ENCODE results near the gene NECAP2. TPM values are rescaled to one million over a fixed set of nuclear protein-coding genes. Genes with fewer than 3 reads are reported as not detected.
"Not testable (repeated sequence)": the region's sequence is repeated elsewhere in the genome, so short reads cannot be mapped to it uniquely, and the experiment has no call there.

The NECAP2 gene
- total RNA-seq, 1 donor from 2014 or later: 145 TPM

DNA sequence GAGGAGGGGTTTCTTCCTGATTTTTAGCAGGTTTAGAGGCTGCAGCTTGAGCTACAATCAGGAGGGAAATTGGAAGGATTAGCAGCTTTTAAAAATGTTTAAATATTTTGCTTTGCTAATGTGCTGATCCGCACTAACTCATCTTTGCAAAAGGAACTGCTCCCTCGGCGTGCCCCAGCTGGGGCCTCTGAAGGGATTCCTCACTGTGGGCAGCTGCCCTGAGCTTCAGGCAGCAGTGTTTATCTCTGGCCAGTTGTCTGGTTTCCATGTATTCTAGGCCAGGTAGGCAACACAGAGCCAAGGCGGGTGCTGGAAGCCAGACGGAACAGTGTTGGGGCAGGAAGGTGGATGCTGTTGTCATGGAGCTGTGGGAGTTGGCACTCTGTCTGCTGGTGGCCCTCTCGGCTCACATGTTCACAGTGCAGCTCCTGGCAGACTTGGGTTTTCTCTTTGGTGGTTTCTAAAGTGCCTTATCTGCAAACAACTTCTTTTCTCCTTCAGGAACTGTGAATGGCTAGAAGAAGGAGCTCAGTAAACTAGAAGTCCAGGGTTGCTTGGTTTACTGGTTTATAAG is 18.9 kb downstream of the NECAP2 start:
- no peak for DNase-seq (ENCODE audit: low read depth in 2 of 2)

DNA sequence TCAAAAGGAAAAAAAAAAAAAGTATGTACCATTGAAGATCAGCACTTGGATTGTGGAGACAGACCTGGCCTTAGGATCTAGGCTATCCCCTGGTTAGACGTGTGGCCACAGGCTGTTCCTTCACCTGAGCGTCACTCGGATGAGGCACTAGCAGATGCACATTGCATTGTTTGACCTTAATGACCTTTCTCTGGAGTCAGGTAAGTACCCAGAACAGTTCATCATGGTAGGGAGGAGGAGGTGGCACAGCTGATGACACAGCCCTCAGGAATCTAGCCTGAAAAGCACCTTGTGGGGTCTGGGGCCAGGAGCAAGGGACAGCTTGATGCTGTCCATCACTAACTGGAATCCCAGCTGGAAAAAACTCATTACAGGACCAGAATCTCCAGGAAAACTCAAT is 21.2 kb downstream of the NECAP2 start:
- no peak for DNase-seq (ENCODE audit: low read depth in 2 of 2)

DNA sequence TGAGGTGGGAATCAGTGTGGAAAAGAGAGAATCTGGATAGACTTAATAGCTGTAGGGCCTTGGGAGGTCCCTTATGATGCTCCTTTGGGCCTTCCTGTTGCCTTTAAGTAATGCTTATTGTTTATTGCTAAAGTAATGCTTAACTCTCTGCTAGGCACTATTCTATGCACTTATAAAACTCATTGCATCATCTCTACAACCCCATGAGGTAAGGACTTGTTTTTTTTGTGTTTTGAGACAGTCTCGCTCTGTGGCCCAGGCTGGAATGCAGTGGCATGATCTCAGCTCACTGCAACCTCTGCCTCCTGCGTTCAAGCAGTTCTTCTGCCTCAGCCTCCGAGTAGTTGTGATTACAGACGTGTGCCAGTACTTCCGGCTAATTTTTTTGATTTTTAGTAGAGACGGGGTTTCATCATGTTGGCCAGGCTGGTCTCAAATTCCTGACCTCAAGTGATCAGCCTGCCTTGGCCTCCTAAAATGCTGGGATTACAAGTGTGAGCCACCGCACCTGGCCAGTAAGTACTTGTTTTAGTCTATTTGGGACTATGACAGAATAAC is 22.3 kb downstream of the NECAP2 start:
- DNase-seq (ENCODE audit: low read depth in 2 of 2): no peak

DNA sequence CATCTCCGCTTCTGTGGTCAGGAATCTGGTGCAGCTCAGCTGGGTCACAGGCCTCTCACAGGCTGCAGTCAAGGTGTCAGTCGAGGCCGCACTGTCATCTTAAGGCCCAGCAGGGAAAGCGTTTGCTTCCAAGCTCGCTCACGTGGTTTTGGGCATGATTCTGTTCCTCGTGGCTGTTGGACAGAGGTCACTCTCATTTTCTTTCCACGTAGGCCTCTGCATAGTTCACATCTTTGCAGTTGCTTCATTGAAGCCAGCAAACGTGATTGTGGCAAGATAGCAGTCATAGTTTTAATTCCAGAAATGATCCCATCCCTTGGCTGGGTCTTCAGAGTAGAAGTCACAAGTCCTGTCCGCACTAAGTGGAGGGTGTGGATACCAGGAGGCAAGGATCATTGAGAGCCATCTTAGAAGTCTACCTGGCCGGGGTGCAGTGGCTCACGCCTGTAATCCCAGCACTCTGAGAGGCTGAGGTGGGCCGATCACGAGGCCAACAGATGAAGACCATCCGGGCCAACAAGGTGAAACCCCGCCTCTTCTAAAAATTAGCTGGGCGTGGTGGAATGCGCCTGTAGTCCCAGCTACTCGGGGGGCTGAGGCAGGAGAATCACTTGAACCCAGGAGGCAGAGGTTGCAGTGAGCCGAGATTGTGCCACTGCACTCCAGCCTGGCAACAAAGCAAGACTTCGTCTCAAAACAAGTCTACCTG is 24.5 kb downstream of the NECAP2 start:
- no peak for DNase-seq (ENCODE audit: low read depth in 2 of 2)

DNA sequence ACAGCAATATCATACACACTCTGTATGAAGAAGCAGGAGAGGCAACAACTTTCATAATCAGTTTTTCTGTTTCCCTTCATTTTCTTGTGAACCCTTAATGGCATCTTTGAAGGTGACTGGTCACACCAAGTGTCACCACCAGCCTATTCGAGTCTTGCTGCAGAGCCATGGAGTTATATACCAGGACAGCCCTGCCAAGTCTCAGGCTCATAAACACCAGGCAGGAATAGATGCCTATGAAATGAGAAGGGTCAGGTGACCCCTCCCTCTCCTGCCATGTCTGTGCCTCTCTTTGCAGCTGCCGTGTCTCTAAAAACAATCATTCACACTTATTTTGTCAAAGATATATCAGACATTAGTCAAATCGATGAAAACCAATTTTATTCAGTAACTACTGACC is 28.0 kb downstream of the NECAP2 start:
- no peak for DNase-seq (ENCODE audit: low read depth in 2 of 2)

DNA sequence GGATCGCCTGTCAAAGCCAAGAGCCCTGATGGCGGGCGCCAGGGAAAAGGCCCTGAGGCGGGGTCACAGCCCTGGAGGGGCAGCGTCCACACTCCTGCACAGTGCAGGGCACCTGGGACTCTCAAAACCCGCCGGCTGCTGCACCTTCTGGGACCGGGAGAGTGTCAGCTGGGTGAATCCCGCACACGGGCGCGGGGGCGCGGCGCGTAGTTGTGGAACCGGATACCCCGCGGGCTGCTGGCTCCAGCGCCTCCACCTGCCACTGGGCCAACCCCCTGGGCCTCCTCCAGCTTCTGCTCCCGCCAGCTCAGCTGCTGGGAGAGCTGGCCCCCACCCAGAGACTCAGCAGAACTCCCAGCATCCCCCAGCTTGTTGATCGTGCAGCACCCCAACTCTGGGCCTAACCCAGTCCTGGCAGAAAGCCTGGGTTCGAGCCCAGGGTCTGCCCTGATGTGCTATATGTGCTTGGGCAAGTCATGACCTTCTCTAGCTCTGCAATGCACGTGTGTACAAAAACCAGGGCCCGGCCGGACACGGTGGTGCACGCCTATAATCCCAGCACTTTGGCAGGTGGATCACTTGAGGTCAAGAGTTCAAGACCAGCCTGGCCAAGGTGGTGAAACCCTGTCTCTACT is 33.8 kb downstream of the NECAP2 start:
- no peak for DNase-seq (ENCODE audit: low read depth in 2 of 2)

DNA sequence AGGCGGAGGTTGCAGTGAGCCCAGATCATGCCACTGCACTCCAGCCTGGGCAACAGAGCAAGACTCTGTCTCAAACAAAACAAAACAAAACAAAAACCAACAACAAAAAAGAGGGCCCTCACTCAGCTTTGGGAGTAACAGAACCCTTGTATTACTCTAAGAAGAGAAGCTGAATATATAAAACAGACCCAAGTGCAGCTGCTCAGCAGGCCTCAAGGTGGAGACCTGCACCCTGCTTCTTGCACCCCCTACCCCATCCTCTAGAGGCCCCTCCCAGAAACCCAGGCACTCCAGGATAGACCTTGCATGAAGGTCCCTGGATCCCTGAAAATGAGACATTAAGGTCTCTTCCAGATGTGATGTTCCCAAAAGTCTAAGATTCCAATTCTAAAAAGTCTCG is 34.4 kb downstream of the NECAP2 start:
- peak in 1 of 2 donors; percentile 16 for DNase-seq (ENCODE audit: low read depth in 2 of 2)

DNA sequence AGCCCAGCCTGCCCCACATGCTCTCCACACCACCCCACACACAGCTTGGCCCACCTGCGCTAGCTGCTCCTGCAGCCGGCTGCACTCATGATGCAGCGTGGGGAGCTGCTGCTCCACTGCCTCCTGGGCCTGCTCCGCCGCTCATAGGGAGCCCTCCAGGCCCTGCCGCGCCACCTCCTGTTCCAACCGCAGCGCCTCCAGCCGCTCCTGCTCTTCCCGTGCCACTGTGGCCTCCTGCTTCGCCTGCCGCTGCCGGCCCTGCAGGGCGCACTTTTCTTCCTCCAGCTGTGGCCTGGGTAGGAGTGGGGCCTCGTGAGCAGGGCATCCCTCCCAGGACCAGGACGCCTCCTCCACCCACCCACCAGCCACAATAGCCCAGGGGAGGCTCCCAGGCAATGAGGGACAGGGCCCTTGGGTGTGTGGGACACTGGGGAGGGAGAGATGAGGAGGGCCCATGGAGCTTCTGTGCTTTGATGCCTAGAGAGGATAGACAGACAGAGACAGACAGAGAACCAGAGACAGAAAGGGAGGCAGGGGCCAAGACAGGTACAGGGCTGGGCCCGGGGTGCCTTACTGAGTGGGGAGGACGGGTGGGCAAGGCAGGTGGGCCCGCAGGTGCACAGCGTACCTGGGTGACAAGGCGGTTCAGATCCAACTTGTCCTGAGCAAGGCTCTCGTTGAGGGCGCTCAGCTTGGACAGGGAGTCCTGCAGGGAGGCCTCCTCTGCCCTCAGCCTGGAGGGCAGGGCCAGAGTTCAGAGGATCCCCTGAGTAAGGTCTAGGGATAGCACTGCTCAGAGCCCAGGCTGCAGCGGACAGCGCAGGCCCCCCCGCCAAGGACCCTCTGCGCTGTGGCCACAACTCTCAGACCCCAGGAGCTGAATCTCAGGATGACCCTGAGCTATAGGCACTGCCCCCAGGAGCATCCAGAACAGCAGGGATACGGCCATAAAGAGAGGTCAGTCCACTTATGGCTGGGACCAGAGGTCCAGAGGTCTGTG is 35.5 kb downstream of the NECAP2 start:
- DNase-seq (ENCODE audit: low read depth in 2 of 2): not testable (repeated sequence)

DNA sequence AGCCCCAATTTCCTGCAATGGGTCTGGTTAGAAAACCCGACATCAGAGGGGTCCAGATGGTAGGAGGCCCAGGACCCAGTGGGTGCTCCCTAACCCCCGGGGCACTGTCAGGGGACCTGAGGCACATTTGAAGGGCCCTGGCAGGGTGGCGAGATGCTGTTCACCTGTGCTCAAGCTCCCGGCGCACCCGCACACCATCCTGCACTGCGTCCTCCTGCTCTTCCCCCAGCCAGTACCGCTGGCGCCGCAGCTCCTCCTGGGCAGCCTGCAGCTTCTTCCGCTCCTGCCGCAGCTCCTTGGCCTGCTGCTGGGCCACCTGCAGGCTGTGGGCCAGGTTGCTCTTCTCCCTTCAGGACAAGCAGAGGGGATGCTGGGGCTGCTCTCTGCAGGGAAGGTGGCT is 37.6 kb downstream of the NECAP2 start:
- DNase-seq (ENCODE audit: low read depth in 2 of 2): no peak

DNA sequence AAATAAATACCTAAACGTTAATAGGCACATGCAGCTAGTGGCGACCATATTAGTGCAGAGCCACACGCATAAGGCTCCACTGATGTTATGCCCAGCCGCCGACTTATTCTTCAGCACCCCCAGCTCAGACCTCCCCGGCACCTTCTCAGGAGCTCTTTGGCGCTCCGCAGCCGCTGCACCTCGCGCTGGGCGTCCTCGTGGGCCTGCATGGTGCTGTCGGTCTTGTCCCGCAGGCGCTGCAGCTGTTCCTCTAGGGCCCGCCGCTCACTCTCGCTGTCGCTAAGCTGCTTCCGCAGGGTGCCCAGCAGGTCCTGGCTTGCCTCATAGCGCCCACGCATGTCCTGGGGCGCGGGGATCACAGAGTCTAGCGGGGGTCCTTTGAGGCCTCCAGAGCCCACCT is 42.6 kb downstream of the NECAP2 start:
- not testable (repeated sequence) for DNase-seq (ENCODE audit: low read depth in 2 of 2)

DNA sequence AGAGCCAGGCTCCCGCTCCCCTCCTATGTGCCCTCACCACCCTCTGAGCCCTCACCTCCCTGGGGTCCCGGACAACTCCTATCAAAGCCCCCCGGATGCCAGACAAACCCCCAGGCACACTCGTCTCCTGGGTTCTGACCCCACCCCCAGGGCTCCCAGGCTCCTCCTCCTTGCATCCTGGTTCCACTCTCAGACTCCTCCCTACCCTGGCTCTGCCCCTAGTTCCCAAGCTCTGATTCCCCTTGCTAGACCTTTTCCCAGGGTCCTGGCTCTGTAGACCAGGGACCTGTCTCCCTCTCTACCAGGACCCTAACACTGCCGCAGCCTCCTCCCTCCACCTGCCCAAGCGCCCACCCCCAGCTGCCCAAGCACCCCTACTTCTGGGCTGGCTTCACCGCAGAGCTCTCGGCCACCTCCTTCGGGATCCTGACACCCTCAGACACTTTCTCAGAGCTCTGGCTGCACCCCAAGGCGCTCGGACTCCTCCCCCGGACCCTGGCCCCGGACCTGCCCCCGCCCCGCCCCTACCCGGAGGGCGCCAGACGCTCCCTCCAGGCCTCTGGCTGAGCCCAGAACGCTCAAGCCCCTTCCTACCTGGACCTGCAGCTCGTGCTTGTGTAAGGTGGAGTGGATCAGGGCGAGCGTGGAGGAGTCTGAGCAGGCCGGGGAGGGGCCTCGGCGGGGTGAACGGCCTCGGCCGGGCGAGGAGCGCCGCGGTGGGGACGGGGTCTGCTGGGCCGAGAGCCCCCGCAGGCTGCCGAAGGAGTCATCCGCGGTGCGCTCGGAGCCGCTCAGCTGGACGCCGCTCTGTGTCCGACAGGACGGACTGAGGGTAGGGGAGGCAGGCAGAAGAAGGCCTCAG is 43.3 kb downstream of the NECAP2 start:
- not testable (repeated sequence) for DNase-seq (ENCODE audit: low read depth in 2 of 2)

DNA sequence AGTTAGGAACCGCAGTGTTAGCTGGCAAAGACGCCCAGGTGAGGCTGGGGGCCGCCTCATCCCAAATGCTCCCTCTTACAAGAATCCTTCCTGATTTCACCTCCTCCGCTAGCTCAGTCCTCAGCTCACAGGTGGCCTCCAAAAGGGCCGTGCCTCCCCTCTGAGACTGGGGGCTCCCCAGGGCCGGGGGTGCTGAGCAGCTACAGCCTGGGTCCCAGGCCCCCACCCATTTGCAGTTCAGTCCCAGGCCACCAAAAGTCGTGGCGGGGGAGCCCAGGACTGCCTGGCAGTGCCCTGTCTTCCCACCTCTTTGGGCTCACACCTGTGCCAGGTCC is 43.9 kb downstream of the NECAP2 start:
- DNase-seq (ENCODE audit: low read depth in 2 of 2): no peak

DNA sequence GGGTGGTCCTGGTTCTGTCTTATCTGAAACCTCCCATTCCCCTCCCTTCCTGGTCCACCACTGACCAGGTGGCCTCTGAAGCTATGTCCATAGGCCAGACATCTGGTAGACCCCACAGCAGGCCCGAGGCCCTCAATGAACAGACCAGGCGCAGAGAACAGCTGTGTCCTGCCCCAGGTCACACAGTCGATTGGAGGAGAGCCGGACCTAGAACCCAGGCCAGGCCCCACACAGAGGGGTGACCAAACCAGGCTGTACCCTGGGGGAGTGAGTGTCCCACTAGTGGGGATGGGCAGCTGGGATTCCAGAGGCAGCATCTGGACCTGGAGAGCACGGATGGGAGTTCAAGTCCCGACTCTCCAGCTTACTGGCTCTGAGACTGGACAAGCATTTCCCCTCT is 44.4 kb downstream of the NECAP2 start:
- DNase-seq (ENCODE audit: low read depth in 2 of 2): no peak

DNA sequence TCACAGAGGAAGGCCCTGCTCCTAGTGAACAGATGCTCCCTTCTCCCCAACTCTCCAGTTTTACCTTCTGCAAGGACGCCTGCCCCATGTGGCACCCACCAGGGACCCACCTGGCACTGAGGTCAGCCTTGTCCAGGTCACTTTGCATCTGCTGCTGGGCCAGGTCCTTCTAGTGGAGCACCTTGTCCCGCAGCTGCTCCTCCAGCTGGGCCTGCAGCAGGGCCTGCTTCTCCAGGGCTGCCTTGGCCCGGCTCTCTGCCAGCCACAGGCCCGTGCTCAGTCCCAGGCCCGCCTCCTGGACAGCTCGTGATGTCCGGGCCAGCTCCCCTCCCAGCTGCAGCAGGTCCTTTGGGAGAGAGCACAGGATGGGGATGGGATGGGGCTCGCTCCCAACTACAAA is 45.8 kb downstream of the NECAP2 start:
- not testable (repeated sequence) for DNase-seq (ENCODE audit: low read depth in 2 of 2)

DNA sequence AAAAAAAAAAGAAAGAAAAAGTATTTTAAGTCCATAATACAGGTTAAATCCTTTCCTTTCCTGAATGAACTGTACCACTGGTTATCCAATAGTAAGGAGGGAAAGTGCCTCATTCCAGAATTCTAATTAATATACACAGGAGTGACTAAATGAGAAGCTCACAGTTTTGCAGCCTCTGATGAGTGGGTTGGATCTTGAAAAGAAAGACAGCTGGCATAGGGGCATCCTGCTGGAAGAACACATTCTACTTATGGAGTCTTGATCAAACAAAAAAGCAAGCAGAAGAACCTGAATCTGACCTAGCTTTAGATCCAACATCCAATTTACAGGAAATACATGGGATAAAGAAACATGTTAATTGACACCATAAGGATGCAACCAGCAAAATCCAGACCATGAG is 46.5 kb downstream of the NECAP2 start:
- not testable (repeated sequence) for DNase-seq (ENCODE audit: low read depth in 2 of 2)

DNA sequence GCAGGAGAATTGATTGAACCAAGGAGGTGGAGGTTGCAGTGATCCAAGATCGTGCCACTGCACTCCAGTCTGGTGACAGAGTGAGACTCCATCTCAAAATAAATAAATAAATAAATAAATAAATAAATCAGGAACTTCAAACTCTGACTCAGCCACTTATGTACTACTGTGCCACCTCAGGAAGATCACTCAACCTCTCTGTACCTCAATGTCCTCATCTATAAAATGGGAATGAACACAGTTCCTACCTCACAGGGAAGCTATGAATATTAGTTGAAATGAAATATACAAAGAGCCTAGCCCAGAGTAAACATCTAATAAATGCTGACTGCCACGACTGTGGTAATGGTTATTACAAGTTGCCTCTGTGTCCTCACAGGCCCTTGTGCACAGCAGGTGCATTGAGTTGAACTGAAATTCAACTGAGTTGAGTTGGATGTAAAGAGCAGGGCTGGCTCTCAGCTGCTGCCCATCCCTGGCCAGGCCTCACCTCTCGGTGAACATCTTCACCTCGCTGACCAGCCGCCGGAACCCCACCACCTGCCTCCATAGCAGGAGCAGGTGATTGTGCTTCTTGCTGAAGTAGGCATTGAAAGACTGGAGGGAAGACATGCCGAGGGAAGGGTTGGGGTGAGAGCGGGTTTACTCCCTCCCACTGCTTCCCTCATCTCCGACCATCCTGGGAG is 48.8 kb downstream of the NECAP2 start:
- not testable (repeated sequence) for DNase-seq (ENCODE audit: low read depth in 2 of 2)

DNA sequence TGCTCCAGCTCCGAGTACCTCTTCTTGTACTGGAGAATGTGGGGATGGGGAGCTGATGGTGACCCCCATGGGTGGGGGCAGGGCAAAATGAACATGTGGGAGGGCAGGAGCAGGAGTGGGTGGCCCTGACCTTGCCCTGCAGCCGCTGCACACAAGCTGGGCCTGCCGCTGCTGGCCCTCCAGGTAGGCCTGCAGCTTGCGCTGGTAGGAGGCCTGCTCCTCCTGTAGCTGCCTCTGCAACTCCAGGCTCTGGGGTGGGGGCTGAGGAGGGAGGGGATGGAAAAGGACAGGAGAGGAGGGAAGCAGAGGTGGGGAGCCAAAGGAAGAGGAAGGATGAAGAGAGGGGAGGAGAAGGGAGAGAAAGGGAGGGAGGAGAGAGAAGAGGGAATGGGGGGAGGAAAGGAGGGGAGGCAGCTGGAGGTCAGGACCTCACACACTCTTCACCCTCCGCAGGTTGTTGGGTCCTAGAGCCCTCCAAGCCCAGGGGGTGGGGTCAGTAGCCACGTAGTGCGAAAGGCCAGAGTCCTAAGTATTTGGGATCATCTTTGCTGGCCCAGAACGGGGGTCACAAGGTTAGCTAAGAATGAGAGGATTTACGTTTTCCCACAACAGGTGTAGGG is 50.6 kb downstream of the NECAP2 start:
- DNase-seq (ENCODE audit: low read depth in 2 of 2): no peak

DNA sequence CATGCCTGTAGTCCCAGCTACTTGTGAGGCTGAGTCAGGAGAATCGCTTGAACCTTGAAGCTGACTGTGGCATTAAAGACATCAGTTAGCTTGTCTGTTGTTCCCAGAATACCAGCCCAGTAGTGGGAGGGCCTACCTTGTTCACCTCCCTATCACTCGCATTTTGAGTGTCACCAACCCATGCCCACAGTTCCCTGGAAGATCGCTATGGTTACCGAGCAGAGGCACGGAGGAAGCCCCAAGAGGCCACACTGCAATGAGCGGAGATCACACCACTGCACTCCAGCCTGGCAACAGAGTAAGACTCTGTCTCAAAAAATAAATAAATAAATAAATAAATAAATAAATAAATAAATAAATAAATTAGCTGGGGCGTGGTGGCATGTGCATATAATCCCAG is 52.4 kb downstream of the NECAP2 start:
- not testable (repeated sequence) for DNase-seq (ENCODE audit: low read depth in 2 of 2)

DNA sequence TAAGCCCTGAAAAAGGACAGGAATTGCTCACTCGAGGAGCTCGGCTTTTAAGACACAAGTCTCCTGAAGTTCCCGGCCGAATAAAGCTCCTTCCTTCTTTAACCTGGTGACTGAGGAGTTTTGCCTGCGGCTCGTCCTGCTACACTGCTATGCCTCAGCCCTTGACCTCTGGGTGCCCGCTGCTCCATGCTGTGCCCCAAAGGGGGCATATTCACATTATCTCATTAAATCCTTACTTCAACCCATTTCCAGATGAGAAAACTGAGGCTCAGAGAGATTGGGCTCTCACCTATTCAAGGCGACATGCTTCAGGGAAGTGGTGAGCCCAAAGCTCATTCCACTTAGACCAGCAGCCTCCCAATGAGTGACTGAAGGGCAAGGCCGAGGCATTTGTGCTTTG is 53.2 kb downstream of the NECAP2 start:
- not testable (repeated sequence) for DNase-seq (ENCODE audit: low read depth in 2 of 2)
